ENCODE data around the gene GOLGB1.

- TF ChIP-seq CTCF (IDR thresholded peaks at IDR 0.05; ENCODE audit: low read depth, low read length, poor library complexity, severe bottlenecking) (no peak), EZH2phosphoT487 (IDR thresholded peaks at IDR 0.05; ENCODE audit: borderline replicate concordance, low read length) (no peak)
Observed at GRCh38 chr3:121796970-121797369, 47.4 kb upstream of the GOLGB1 start.
